Osteocyte (in vitro differentiated cells): ENCODE results near the gene FAM83G. TPM values are rescaled to one million over a fixed set of nuclear protein-coding genes. Genes with fewer than 3 reads are reported as not detected.
"Not testable (repeated sequence)": the region's sequence is repeated elsewhere in the genome, so short reads cannot be mapped to it uniquely, and the experiment has no call there.

Experiments
- DNase-seq: peaks from one replicate; pipeline ENCODE4 v3.0.0; 2021; ENCODE audit warnings: mixed read lengths; ENCODE audit not compliant: unreplicated experiment; ENCODE audit errors: extremely low spot score
- H3K27ac Mint-ChIP-seq: one replicate; pipeline ENCODE4 v1.8.0; 2021; ENCODE audit warnings: mild to moderate bottlenecking, mixed read lengths; ENCODE audit not compliant: unreplicated experiment
- H3K27me3 Mint-ChIP-seq: one replicate; pipeline ENCODE4 v1.8.0; 2021; ENCODE audit warnings: mixed read lengths; ENCODE audit not compliant: unreplicated experiment
- H3K36me3 Mint-ChIP-seq: one replicate; pipeline ENCODE4 v1.8.0; 2021; ENCODE audit warnings: mixed read lengths; ENCODE audit not compliant: unreplicated experiment
- H3K4me1 Mint-ChIP-seq: one replicate; pipeline ENCODE4 v1.8.0; 2021; ENCODE audit warnings: mixed read lengths; ENCODE audit not compliant: unreplicated experiment
- H3K4me3 Mint-ChIP-seq: one replicate; pipeline ENCODE4 v1.8.0; 2021; ENCODE audit warnings: mild to moderate bottlenecking, moderate library complexity, mixed read lengths; ENCODE audit not compliant: unreplicated experiment
- H3K9me3 Mint-ChIP-seq: one replicate; pipeline ENCODE4 v1.8.0; 2021; ENCODE audit warnings: mixed read lengths; ENCODE audit not compliant: unreplicated experiment
- total RNA-seq: library from RNA; stranded (reverse); gene quantifications from 2 replicates; pipeline ENCODE4 v1.2.1, GENCODE V29; 2021
- TF ChIP-seq, protein P1 (sequence below): fragments of 200-600 bp; sonication (generic); IDR thresholded peaks from 2 replicates; pipeline ENCODE4 v1.5.0; 2021; ENCODE audit warnings: antibody characterized with exemption, mild to moderate bottlenecking, moderate library complexity

FAM83G gene
- total RNA-seq, 1 donor from 2014 or later, result 4.1 TPM

DNA sequence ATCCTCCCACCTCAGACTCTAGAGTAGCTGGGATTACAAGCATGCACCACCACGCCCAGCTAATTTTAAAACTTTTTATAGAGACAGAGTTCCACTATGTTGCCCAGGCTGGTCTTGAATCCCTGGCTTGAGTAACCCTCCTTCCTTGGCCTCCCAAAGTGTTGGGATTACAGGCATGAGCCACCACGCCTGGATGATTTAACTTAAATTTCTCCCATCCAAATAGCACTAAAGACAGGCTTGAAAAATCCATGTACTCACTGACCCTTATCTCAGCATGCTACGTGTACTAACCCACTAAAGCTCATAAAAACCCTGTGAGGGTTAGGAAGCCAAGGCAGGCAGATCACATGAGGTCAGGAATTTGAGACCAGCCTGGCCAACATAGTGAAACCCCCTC lies 48.0 kb downstream of the FAM83G start:
- Mint-ChIP-seq H3K9me3 (no peaks in the 10 kb centered on the region), H3K27ac (no peak overlapping the region), H3K4me3 (no peak overlapping the region), H3K4me1 (peaks cover 5% of the 10 kb centered on the region), H3K27me3 (no peaks in the 10 kb centered on the region), H3K36me3 (no peaks in the 10 kb centered on the region)
- DNase-seq, result no peak
- TF ChIP-seq, protein P1, sequence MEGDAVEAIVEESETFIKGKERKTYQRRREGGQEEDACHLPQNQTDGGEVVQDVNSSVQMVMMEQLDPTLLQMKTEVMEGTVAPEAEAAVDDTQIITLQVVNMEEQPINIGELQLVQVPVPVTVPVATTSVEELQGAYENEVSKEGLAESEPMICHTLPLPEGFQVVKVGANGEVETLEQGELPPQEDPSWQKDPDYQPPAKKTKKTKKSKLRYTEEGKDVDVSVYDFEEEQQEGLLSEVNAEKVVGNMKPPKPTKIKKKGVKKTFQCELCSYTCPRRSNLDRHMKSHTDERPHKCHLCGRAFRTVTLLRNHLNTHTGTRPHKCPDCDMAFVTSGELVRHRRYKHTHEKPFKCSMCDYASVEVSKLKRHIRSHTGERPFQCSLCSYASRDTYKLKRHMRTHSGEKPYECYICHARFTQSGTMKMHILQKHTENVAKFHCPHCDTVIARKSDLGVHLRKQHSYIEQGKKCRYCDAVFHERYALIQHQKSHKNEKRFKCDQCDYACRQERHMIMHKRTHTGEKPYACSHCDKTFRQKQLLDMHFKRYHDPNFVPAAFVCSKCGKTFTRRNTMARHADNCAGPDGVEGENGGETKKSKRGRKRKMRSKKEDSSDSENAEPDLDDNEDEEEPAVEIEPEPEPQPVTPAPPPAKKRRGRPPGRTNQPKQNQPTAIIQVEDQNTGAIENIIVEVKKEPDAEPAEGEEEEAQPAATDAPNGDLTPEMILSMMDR, result no peak

DNA sequence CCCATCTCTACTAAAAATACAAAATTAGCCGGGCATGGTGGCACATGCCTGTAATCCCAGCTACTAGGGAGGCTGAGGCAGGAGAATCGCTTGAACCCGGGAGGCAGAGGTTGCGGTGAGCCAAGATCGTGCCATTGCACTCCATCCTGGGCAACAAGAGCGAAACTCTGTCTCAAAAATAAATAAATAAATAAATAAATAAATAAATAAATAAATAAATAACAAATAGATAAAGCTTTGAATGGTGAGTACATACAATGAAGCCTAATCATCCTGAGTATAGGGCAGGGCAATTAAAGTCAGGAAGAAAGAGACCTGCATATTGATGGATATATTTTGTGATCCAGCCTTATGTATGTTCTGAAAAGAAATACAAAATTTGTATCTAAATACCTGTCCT lies 48.5 kb downstream of the FAM83G start:
- not testable (repeated sequence) for H3K4me3 Mint-ChIP-seq, H3K4me1 Mint-ChIP-seq, DNase-seq, H3K27me3 Mint-ChIP-seq, H3K9me3 Mint-ChIP-seq, H3K27ac Mint-ChIP-seq, H3K36me3 Mint-ChIP-seq

DNA sequence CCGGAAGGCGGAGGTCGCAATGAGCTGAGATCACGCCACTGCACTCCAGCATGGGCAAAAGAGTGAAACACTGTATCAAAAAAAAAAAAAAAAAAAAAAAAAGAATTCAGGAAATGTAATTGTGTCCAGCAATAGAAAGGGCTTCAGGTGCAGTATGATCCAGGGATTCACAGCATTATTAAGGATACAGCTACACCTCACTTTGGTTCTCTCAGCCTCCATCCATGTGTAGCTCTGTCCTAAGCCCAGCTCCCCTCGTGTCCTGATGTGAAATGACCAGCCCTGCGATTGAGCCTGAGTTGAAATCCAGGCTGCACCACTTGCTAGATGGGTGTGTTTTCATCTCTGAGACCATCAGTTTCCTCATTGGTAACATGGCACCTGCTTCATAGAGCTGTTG lies 49.6 kb downstream of the FAM83G start:
- Mint-ChIP-seq H3K36me3 (no peaks in the 10 kb centered on the region), H3K27me3 (peaks cover 2% of the 10 kb centered on the region), H3K9me3 (no peaks in the 10 kb centered on the region), H3K27ac (no peak overlapping the region), H3K4me1 (no peaks in the 10 kb centered on the region), H3K4me3 (no peak overlapping the region)
- TF ChIP-seq, protein P1, result no peak
- DNase-seq, result no peak

DNA sequence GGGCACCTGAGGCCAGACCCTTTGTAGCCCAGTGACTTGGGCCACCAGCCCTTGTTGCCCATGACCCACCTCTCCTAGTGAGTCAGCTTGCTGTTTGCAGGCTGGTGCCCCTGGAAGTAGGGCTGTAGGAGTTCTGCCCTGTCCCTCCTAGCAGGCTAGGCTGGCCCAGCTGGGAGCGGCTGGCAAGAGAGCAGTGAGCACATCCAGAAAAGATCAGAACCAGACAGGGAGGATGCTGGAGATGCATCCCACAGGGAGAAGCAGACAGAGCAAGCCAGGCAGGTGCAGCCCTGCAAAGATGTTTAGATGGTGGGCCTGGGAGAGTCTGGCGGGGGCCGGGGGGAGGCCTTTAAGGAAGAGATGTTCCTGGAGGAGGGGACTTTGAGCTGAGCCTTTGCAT lies 50.2 kb downstream of the FAM83G start:
- H3K4me3 Mint-ChIP-seq, result no peak overlapping the region
- no peak for DNase-seq
- H3K27ac Mint-ChIP-seq, result no peak overlapping the region
- H3K27me3 Mint-ChIP-seq, result peaks cover 5% of the 10 kb centered on the region
- no peaks in the 10 kb centered on the region for H3K36me3 Mint-ChIP-seq
- TF ChIP-seq, protein P1, result no peak
- no peaks in the 10 kb centered on the region for H3K9me3 Mint-ChIP-seq
- H3K4me1 Mint-ChIP-seq, result no peaks in the 10 kb centered on the region

DNA sequence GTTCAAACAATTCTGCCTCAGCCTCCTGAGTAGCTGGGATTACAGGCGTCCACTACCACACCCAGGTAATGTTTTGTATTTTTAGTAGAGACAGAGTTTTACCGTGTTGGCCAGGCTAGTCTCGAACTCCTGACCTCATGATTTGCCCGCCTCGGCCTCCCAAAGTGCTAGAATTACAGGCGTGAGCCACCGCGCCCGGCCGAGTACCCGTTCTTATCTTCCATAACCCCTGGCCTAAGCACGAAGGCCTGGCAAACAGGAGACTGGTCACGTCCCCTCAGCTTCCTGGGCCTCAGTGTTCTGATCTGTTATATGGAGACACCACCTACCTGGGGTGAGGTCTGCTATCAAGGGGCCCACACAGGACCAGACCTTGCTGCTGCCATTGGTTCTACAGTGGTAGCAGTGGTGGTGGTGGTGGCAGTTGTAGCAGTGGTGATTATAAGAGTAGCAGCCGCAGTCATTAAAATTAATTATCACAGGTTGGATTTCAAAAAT lies 51.3 kb downstream of the FAM83G start:
- no peak overlapping the region for H3K27ac Mint-ChIP-seq
- H3K36me3 Mint-ChIP-seq, result no peaks in the 10 kb centered on the region
- no peak for DNase-seq
- no peaks in the 10 kb centered on the region for H3K4me1 Mint-ChIP-seq
- H3K9me3 Mint-ChIP-seq, result no peaks in the 10 kb centered on the region
- H3K4me3 Mint-ChIP-seq, result no peak overlapping the region
- TF ChIP-seq, protein P1, result no peak
- peaks cover 6% of the 10 kb centered on the region for H3K27me3 Mint-ChIP-seq
